SK-N-SH treated with all-trans-retinoic acid at 6 μM for 48 hours (cell line): ENCODE measurements around the gene HPF1.

Experiments
- ATAC-seq: fragments of 200-7000 bp; cut with Tn5 transposase; 3 replicates; pipeline ENCODE4 v1.9.1; 2020; ENCODE audit warnings: mild to moderate bottlenecking, moderate library complexity
- ARNTL ChIP-seq: fragments of 450-650 bp; formaldehyde crosslinking; IDR thresholded peaks from 2 replicates; pipeline ENCODE4 v1.5.0; 2020; ENCODE audit warnings: low read depth, mild to moderate bottlenecking, moderate library complexity, borderline replicate concordance
- CSDC2 ChIP-seq: fragments of 250-450 bp; sonication (Bioruptor Pico); IDR thresholded peaks from 2 replicates; pipeline ENCODE4 v1.5.0; 2020; ENCODE audit warnings: mild to moderate bottlenecking, moderate library complexity
- GLIS3 ChIP-seq: fragments of 250-450 bp; sonication (Bioruptor Pico); IDR thresholded peaks from 2 replicates; pipeline ENCODE4 v1.5.0; 2020; ENCODE audit warnings: mild to moderate bottlenecking, moderate library complexity
- ISL1 ChIP-seq: fragments of 250-450 bp; sonication (Bioruptor Pico); IDR thresholded peaks from 2 replicates; pipeline ENCODE4 v2.1.2; 2022; ENCODE audit warnings: mild to moderate bottlenecking, moderate library complexity
- OSR1 ChIP-seq: fragments of 250-450 bp; sonication (Bioruptor Pico); IDR thresholded peaks from 2 replicates; pipeline ENCODE4 v1.8.0; 2022; ENCODE audit warnings: moderate library complexity, mild to moderate bottlenecking, inconsistent platforms
- PPARA ChIP-seq: fragments of 250-450 bp; sonication (Bioruptor Pico); IDR thresholded peaks from 2 replicates; pipeline ENCODE4 v1.5.0; 2020; ENCODE audit warnings: mild to moderate bottlenecking, borderline replicate concordance
- TCF4 ChIP-seq: fragments of 250-450 bp; sonication (Bioruptor Pico); IDR thresholded peaks from 2 replicates; pipeline ENCODE4 v1.8.0; 2021; ENCODE audit warnings: mild to moderate bottlenecking, moderate library complexity, borderline replicate concordance
- TOX ChIP-seq: fragments of 250-450 bp; sonication (Bioruptor Pico); IDR thresholded peaks from 2 replicates; pipeline ENCODE4 v1.8.0; 2021; ENCODE audit warnings: mild to moderate bottlenecking, moderate library complexity, borderline replicate concordance
- ZC3H10 ChIP-seq: fragments of 250-450 bp; sonication (Bioruptor Pico); IDR thresholded peaks from 2 replicates; pipeline ENCODE4 v1.5.1; 2021; ENCODE audit warnings: mild to moderate bottlenecking, moderate library complexity
- ZNF565 ChIP-seq: fragments of 450-650 bp; formaldehyde crosslinking; conservative IDR thresholded peaks from 2 replicates; pipeline ENCODE4 v1.5.0; 2020; ENCODE audit warnings: low read depth, mild to moderate bottlenecking, moderate library complexity
- ZNF70 ChIP-seq: fragments of 450-650 bp; formaldehyde crosslinking; IDR thresholded peaks from 2 replicates; pipeline ENCODE4 v1.5.0; 2020; ENCODE audit warnings: mild to moderate bottlenecking, moderate library complexity
- TF ChIP-seq, protein P1 (sequence below): fragments of 250-450 bp; sonication (Bioruptor Pico); IDR thresholded peaks from 2 replicates; pipeline ENCODE4 v1.5.1; 2021; ENCODE audit warnings: mild to moderate bottlenecking, moderate library complexity
- TF ChIP-seq, protein P2 (sequence below): fragments of 250-450 bp; sonication (Bioruptor Pico); IDR thresholded peaks from 2 replicates; pipeline ENCODE4 v1.8.0; 2020; ENCODE audit warnings: mild to moderate bottlenecking, moderate library complexity, borderline replicate concordance
- TF ChIP-seq, protein P3 (sequence below): fragments of 250-450 bp; sonication (Bioruptor Pico); IDR thresholded peaks from 2 replicates; pipeline ENCODE4 v1.8.0; 2021; ENCODE audit warnings: low read depth, mild to moderate bottlenecking, moderate library complexity, borderline replicate concordance
- TF ChIP-seq, protein P4 (sequence below): fragments of 250-450 bp; sonication (Bioruptor Pico); IDR thresholded peaks from 2 replicates; pipeline ENCODE4 v1.5.0; 2020; ENCODE audit warnings: mild to moderate bottlenecking, moderate library complexity
- TF ChIP-seq, protein P5 (sequence below): fragments of 250-450 bp; sonication (Bioruptor Pico); IDR thresholded peaks from 2 replicates; pipeline ENCODE4 v1.5.1; 2020; ENCODE audit warnings: low read depth, mild to moderate bottlenecking, moderate library complexity

The HPF1 gene

GRCh38 chr4:169766741-169767140 lies 9.0 kb upstream of the HPF1 start (continued):
- TF ChIP-seq PPARA (CRISPR knock-in tag) (no peak), ARNTL (CRISPR knock-in tag) (no peak)
- TF ChIP-seq, protein P1, sequence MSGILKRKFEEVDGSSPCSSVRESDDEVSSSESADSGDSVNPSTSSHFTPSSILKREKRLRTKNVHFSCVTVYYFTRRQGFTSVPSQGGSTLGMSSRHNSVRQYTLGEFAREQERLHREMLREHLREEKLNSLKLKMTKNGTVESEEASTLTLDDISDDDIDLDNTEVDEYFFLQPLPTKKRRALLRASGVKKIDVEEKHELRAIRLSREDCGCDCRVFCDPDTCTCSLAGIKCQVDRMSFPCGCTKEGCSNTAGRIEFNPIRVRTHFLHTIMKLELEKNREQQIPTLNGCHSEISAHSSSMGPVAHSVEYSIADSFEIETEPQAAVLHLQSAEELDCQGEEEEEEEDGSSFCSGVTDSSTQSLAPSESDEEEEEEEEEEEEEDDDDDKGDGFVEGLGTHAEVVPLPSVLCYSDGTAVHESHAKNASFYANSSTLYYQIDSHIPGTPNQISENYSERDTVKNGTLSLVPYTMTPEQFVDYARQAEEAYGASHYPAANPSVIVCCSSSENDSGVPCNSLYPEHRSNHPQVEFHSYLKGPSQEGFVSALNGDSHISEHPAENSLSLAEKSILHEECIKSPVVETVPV (CRISPR knock-in tag), result no peak

GRCh38 chr4:169765835-169766234 lies 8.1 kb upstream of the HPF1 start:
- TF ChIP-seq, protein P2, sequence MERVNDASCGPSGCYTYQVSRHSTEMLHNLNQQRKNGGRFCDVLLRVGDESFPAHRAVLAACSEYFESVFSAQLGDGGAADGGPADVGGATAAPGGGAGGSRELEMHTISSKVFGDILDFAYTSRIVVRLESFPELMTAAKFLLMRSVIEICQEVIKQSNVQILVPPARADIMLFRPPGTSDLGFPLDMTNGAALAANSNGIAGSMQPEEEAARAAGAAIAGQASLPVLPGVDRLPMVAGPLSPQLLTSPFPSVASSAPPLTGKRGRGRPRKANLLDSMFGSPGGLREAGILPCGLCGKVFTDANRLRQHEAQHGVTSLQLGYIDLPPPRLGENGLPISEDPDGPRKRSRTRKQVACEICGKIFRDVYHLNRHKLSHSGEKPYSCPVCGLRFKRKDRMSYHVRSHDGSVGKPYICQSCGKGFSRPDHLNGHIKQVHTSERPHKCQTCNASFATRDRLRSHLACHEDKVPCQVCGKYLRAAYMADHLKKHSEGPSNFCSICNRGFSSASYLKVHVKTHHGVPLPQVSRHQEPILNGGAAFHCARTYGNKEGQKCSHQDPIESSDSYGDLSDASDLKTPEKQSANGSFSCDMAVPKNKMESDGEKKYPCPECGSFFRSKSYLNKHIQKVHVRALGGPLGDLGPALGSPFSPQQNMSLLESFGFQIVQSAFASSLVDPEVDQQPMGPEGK (CRISPR knock-in tag), result peak; percentile 84; the same call in 1 of the 2 replicates
- peak; percentile 70 for TF ChIP-seq ISL1 (CRISPR knock-in tag)
- no peak for TF ChIP-seq ZC3H10 (CRISPR knock-in tag)
- no peak for TF ChIP-seq OSR1
- TF ChIP-seq ZNF70 (CRISPR knock-in tag), result peak; percentile 67; the same call in 1 of the 2 replicates
- TF ChIP-seq GLIS3, result no peak
- no peak for TF ChIP-seq TOX (CRISPR knock-in tag)
- TF ChIP-seq, protein P3, sequence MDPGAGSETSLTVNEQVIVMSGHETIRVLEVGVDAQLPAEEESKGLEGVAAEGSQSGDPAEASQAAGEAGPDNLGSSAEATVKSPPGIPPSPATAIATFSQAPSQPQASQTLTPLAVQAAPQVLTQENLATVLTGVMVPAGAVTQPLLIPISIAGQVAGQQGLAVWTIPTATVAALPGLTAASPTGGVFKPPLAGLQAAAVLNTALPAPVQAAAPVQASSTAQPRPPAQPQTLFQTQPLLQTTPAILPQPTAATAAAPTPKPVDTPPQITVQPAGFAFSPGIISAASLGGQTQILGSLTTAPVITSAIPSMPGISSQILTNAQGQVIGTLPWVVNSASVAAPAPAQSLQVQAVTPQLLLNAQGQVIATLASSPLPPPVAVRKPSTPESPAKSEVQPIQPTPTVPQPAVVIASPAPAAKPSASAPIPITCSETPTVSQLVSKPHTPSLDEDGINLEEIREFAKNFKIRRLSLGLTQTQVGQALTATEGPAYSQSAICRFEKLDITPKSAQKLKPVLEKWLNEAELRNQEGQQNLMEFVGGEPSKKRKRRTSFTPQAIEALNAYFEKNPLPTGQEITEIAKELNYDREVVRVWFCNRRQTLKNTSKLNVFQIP (CRISPR knock-in tag), result no peak
- TF ChIP-seq PPARA (CRISPR knock-in tag), result no peak
- TF ChIP-seq ZNF565 (CRISPR knock-in tag), result no peak
- TF ChIP-seq, protein P4, sequence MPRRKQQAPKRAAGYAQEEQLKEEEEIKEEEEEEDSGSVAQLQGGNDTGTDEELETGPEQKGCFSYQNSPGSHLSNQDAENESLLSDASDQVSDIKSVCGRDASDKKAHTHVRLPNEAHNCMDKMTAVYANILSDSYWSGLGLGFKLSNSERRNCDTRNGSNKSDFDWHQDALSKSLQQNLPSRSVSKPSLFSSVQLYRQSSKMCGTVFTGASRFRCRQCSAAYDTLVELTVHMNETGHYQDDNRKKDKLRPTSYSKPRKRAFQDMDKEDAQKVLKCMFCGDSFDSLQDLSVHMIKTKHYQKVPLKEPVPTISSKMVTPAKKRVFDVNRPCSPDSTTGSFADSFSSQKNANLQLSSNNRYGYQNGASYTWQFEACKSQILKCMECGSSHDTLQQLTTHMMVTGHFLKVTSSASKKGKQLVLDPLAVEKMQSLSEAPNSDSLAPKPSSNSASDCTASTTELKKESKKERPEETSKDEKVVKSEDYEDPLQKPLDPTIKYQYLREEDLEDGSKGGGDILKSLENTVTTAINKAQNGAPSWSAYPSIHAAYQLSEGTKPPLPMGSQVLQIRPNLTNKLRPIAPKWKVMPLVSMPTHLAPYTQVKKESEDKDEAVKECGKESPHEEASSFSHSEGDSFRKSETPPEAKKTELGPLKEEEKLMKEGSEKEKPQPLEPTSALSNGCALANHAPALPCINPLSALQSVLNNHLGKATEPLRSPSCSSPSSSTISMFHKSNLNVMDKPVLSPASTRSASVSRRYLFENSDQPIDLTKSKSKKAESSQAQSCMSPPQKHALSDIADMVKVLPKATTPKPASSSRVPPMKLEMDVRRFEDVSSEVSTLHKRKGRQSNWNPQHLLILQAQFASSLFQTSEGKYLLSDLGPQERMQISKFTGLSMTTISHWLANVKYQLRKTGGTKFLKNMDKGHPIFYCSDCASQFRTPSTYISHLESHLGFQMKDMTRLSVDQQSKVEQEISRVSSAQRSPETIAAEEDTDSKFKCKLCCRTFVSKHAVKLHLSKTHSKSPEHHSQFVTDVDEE (CRISPR knock-in tag), result peak; percentile 87; the same call in 1 of the 2 replicates
- peak; percentile 92 for TF ChIP-seq TCF4 (CRISPR knock-in tag)
- ATAC-seq, result peak; percentile 97

- TF ChIP-seq TCF4 (CRISPR knock-in tag) (no peak), TOX (CRISPR knock-in tag) (no peak), GLIS3 (no peak), ISL1 (CRISPR knock-in tag) (no peak)
- no peak for ATAC-seq
These were observed 4.1 kb upstream of the HPF1 start for GRCh38 chr4:169761846-169762245.

- ATAC-seq, result no peak
- TF ChIP-seq, protein P1 (CRISPR knock-in tag), result no peak
- TF ChIP-seq, protein P5, sequence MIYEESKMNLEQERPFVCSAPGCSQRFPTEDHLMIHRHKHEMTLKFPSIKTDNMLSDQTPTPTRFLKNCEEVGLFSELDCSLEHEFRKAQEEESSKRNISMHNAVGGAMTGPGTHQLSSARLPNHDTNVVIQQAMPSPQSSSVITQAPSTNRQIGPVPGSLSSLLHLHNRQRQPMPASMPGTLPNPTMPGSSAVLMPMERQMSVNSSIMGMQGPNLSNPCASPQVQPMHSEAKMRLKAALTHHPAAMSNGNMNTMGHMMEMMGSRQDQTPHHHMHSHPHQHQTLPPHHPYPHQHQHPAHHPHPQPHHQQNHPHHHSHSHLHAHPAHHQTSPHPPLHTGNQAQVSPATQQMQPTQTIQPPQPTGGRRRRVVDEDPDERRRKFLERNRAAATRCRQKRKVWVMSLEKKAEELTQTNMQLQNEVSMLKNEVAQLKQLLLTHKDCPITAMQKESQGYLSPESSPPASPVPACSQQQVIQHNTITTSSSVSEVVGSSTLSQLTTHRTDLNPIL (CRISPR knock-in tag), result no peak
- TF ChIP-seq ISL1 (CRISPR knock-in tag) (no peak), GLIS3 (no peak), TOX (CRISPR knock-in tag) (no peak), CSDC2 (no peak)
- TF ChIP-seq, protein P3 (CRISPR knock-in tag), result no peak
These were observed 738 bp upstream of the HPF1 start for GRCh38 chr4:169758401-169758962.
